PC-3 (cell line): ENCODE results near the gene MKRN1. TPM values are rescaled to one million over a fixed set of nuclear protein-coding genes. Genes with fewer than 3 reads are reported as not detected.
"Not testable (repeated sequence)": the region's sequence is repeated elsewhere in the genome, so short reads cannot be mapped to it uniquely, and the experiment has no call there.

Experiments used
- ATAC-seq: fragments of 200-7000 bp; cut with Tn5 transposase; 2 replicates; pipeline ENCODE4 v1.9.1; 2020; ENCODE audit warnings: mild to moderate bottlenecking, moderate library complexity
- BruUV-seq: library from RNA; stranded (reverse); fragments of 400-500 nt; replicated peaks from 2 replicates; lab custom pipeline; 2021; lab: Mats Ljungman, UMichigan
- CTCF ChIA-PET: fragments of 300-600 bp; sonication (Branson Sonifier 250); formaldehyde crosslinking; loops from one replicate; lab custom pipeline; 2022; ENCODE audit warnings: antibody characterized with exemption; lab: Charles Lee
- POLR2A ChIA-PET: fragments of 300-600 bp; sonication (Branson Sonifier 250); formaldehyde crosslinking; loops from one replicate; lab custom pipeline; 2022; ENCODE audit warnings: antibody characterized with exemption; ENCODE audit not compliant: unreplicated experiment; lab: Charles Lee
- DNase-seq: peaks from one replicate; pipeline ENCODE4 v3.0.0-alpha.2; 2015
- H2AFZ ChIP-seq: fragments of 300-600 bp; sonication (generic); 2 replicates; pipeline ENCODE4 v1.6.0; 2016; ENCODE audit warnings: antibody characterized with exemption, low read length
- H3F3A ChIP-seq: fragments of 300-600 bp; sonication (generic); one replicate; pipeline ENCODE4 v1.6.0; 2017; ENCODE audit warnings: antibody characterized with exemption, low read length, control low read depth, mild to moderate bottlenecking; ENCODE audit not compliant: unreplicated experiment
- H3K27ac ChIP-seq: fragments of 300-600 bp; sonication (generic); 2 replicates; pipeline ENCODE4 v1.5.1; 2016; ENCODE audit warnings: mild to moderate bottlenecking, low read length
- H3K27me3 ChIP-seq: fragments of 300-600 bp; sonication (generic); 2 replicates; pipeline ENCODE4 v1.6.1; 2016; ENCODE audit warnings: low read length, mixed read lengths
- H3K36me3 ChIP-seq: fragments of 300-600 bp; sonication (generic); 2 replicates; pipeline ENCODE4 v1.6.1; 2016; ENCODE audit warnings: low read depth, mixed run types, low read length, mixed read lengths
- H3K4me1 ChIP-seq: fragments of 300-600 bp; sonication (generic); 2 replicates; pipeline ENCODE4 v1.5.1; 2016; ENCODE audit warnings: low read length; ENCODE audit not compliant: insufficient read depth
- H3K4me2 ChIP-seq: fragments of 300-600 bp; sonication (generic); 2 replicates; pipeline ENCODE4 v1.6.0; 2016; ENCODE audit warnings: low read length
- H3K4me3 ChIP-seq: fragments of 300-600 bp; sonication (generic); 2 replicates; pipeline ENCODE4 v1.5.1; 2016; ENCODE audit warnings: mild to moderate bottlenecking, low read length, mixed read lengths
- H3K79me2 ChIP-seq: fragments of 300-600 bp; sonication (generic); 2 replicates; pipeline ENCODE4 v1.6.1; 2017; ENCODE audit warnings: low read length, mixed read lengths
- H3K9ac ChIP-seq: fragments of 300-600 bp; sonication (generic); 2 replicates; pipeline ENCODE4 v1.6.0; 2016; ENCODE audit warnings: mild to moderate bottlenecking, low read length
- H3K9me2 ChIP-seq: fragments of 300-600 bp; sonication (generic); replicated peaks from 2 replicates; pipeline ENCODE4 v1.6.1; 2016; ENCODE audit warnings: mixed run types, low read length, mixed read lengths
- H3K9me3 ChIP-seq: fragments of 300-600 bp; sonication (generic); 2 replicates; pipeline ENCODE4 v1.6.1; 2016; ENCODE audit warnings: low read length, mixed read lengths
- H4K20me1 ChIP-seq: fragments of 300-600 bp; sonication (generic); 2 replicates; pipeline ENCODE4 v1.6.1; 2016; ENCODE audit warnings: low read length, mixed read lengths
- CTCF ChIP-seq: fragments of 300-600 bp; sonication (generic); conservative IDR thresholded peaks from 2 replicates; pipeline ENCODE4 v1.5.1; 2017; ENCODE audit warnings: antibody characterized with exemption, low read depth, mild to moderate bottlenecking, low read length
- EZH2 ChIP-seq: fragments of 300-600 bp; sonication (generic); IDR thresholded peaks from one replicate; pipeline ENCODE4 v1.6.1; 2017; ENCODE audit warnings: antibody characterized with exemption, mild to moderate bottlenecking, low read length; ENCODE audit not compliant: unreplicated experiment
- EZH2phosphoT487 ChIP-seq: fragments of 300-600 bp; sonication (generic); IDR thresholded peaks from 2 replicates; pipeline ENCODE4 v1.6.1; 2018; ENCODE audit warnings: mild to moderate bottlenecking, antibody characterized with exemption, low read length, borderline replicate concordance
- intact Hi-C: fragments of 100-400 bp; cut with micrococcal nuclease; formaldehyde crosslinking; loops from 2 replicates; pipeline ENCODE4 v1.9.0; 2023
- total RNA-seq: library from RNA; depleted of rRNA; stranded (reverse); fragments of >200 nt; gene quantifications from 2 replicates; pipeline ENCODE4 v1.2.3, GENCODE V29; 2014

Gene MKRN1
- total RNA-seq, 1 experiment from 2014 or later = 78.5 TPM

GRCh38 chr7:140512317-140513000, 33.2 kb upstream of the MKRN1 start:
- 0 out of 2 replicates have a peak overlapping the region, but pooled peaks have one; percentile 21 for H3K4me2 ChIP-seq
- POLR2A ChIA-PET = no interaction called here
- peak overlapping the region; percentile 25; the same call in 1 of the 2 replicates for H2AFZ ChIP-seq

GRCh38 chr7:140509789-140510188, 30.5 kb upstream of the MKRN1 start:
- BruUV-seq = no TSS peak
- H3K79me2 ChIP-seq = no peaks in the 10 kb centered on the region
- H3K4me3 ChIP-seq = no peak overlapping the region
- H3K27me3 ChIP-seq = no peaks in the 10 kb centered on the region
- H3K9me3 ChIP-seq = no peaks in the 10 kb centered on the region
- no peaks in the 10 kb centered on the region for H3F3A ChIP-seq
- no peaks in the 10 kb centered on the region for H3K9me2 ChIP-seq
- no peaks in the 10 kb centered on the region for H3K4me1 ChIP-seq
- no peak overlapping the region for H3K9ac ChIP-seq
- no peak for TF ChIP-seq EZH2
- no peak for TF ChIP-seq EZH2phosphoT487
- TF ChIP-seq CTCF = no peak
- ChIA-PET POLR2A (no interaction called here), CTCF (no interaction called here)
- intact Hi-C loops = no loop called here
- no peak overlapping the region for H3K27ac ChIP-seq
- peak; percentile 53 for DNase-seq
- H3K36me3 ChIP-seq = no peaks in the 10 kb centered on the region
- no peak overlapping the region for H2AFZ ChIP-seq
- no peaks in the 10 kb centered on the region for H4K20me1 ChIP-seq
- ATAC-seq = no peak; the same call in 1 of the 2 replicates
- H3K4me2 ChIP-seq = no peak overlapping the region

More at GRCh38 chr7:140512317-140513000, 33.2 kb upstream of the MKRN1 start:
- TF ChIP-seq CTCF (no peak), EZH2phosphoT487 (no peak), EZH2 (no peak)
- H4K20me1 ChIP-seq = no peaks in the 10 kb centered on the region
- intact Hi-C loops = no loop called here
- peak; percentile 67 for DNase-seq
- CTCF ChIA-PET = no interaction called here
- no peak overlapping the region for H3K4me3 ChIP-seq
- H3K9me2 ChIP-seq = no peaks in the 10 kb centered on the region
- no peaks in the 10 kb centered on the region for H3F3A ChIP-seq
- BruUV-seq = no TSS peak
- no peaks in the 10 kb centered on the region for H3K9me3 ChIP-seq
- H3K4me1 ChIP-seq = no peaks in the 10 kb centered on the region
- ATAC-seq = peak; percentile 75
- H3K36me3 ChIP-seq = no peaks in the 10 kb centered on the region
- no peak overlapping the region for H3K9ac ChIP-seq
- H3K27ac ChIP-seq = no peak overlapping the region
- H3K27me3 ChIP-seq = no peaks in the 10 kb centered on the region
- no peaks in the 10 kb centered on the region for H3K79me2 ChIP-seq

GRCh38 chr7:140507556-140507955, 28.3 kb upstream of the MKRN1 start:
- H3K27ac ChIP-seq, H3K79me2 ChIP-seq, H3K9ac ChIP-seq, intact Hi-C loops, H4K20me1 ChIP-seq, BruUV-seq, H3F3A ChIP-seq, H3K4me1 ChIP-seq, H3K4me3 ChIP-seq, ATAC-seq, CTCF ChIA-PET, H3K36me3 ChIP-seq, H3K27me3 ChIP-seq, H3K9me3 ChIP-seq, H3K4me2 ChIP-seq, DNase-seq, H3K9me2 ChIP-seq, H2AFZ ChIP-seq: not testable (repeated sequence)
- POLR2A ChIA-PET = interaction anchor here (0.6 kb wide), 1 partner anchor 143 kb away, joined by 3 read pairs; no protein-coding TSS in a partner anchor
